H9 (cell line): ENCODE results near the gene ZNF431. TPM values are rescaled to one million over a fixed set of nuclear protein-coding genes. Genes with fewer than 3 reads are reported as not detected.

ENCODE experiments used
- DNase-seq: peaks from one replicate; pipeline ENCODE4 v3.0.0-alpha.2; 2017
- H2AFZ ChIP-seq: one replicate; pipeline ENCODE4 v1.6.1; 2013; ENCODE audit warnings: mild to moderate bottlenecking, low read length, control low read depth, moderate library complexity
- H2AK5ac ChIP-seq: 2 replicates; pipeline ENCODE4 v1.6.1; 2013; ENCODE audit warnings: low read length, control low read depth, mixed read lengths; ENCODE audit not compliant: insufficient read length
- H2BK120ac ChIP-seq: one replicate; pipeline ENCODE4 v1.6.1; 2013; ENCODE audit warnings: low read depth, mild to moderate bottlenecking, low read length, control low read depth, inconsistent platforms; ENCODE audit not compliant: poor library complexity, severe bottlenecking
- H2BK12ac ChIP-seq: 2 replicates; pipeline ENCODE4 v1.6.1; 2013; ENCODE audit warnings: low read length, control low read depth, mixed read lengths, low read depth; ENCODE audit not compliant: insufficient read length
- H2BK15ac ChIP-seq: 2 replicates; pipeline ENCODE4 v1.6.1; 2013; ENCODE audit warnings: low read depth, low read length, control low read depth
- H2BK20ac ChIP-seq: one replicate; pipeline ENCODE4 v1.6.1; 2013; ENCODE audit warnings: low read depth, mild to moderate bottlenecking, low read length, control low read depth, inconsistent platforms; ENCODE audit not compliant: poor library complexity, severe bottlenecking
- H2BK5ac ChIP-seq: 2 replicates; pipeline ENCODE4 v1.6.1; 2013; ENCODE audit warnings: low read length, control low read depth, mixed read lengths; ENCODE audit not compliant: insufficient read length
- H3K14ac ChIP-seq: 2 replicates; pipeline ENCODE4 v1.6.1; 2013; ENCODE audit warnings: low read length, control low read depth; ENCODE audit not compliant: insufficient read depth
- H3K18ac ChIP-seq: 2 replicates; pipeline ENCODE4 v1.6.1; 2013; ENCODE audit warnings: low read depth, mild to moderate bottlenecking, mixed read lengths, low read length, control low read depth; ENCODE audit not compliant: insufficient read length
- H3K23ac ChIP-seq: 2 replicates; pipeline ENCODE4 v1.6.1; 2013; ENCODE audit warnings: low read length, control low read depth, mixed read lengths, low read depth; ENCODE audit not compliant: insufficient read length
- H3K23me2 ChIP-seq: 2 replicates; pipeline ENCODE4 v1.6.1; 2013; ENCODE audit warnings: low read depth, mild to moderate bottlenecking, mixed read lengths, low read length, control low read depth; ENCODE audit not compliant: insufficient read length, poor library complexity, severe bottlenecking
- H3K27ac ChIP-seq: 2 replicates; pipeline ENCODE4 v1.5.1; 2013; ENCODE audit warnings: low read length, control low read depth, mixed read lengths, low read depth; ENCODE audit not compliant: insufficient read length
- H3K27me3 ChIP-seq: 2 replicates; pipeline ENCODE4 v1.6.1; 2013; ENCODE audit warnings: low read length, control low read depth, inconsistent platforms; ENCODE audit not compliant: insufficient read depth
- H3K4ac ChIP-seq: 2 replicates; pipeline ENCODE4 v1.6.1; 2013; ENCODE audit warnings: low read depth, mild to moderate bottlenecking, control low read depth, inconsistent platforms, low read length, moderate library complexity
- H3K4me1 ChIP-seq: 2 replicates; pipeline ENCODE4 v1.6.1; 2013; ENCODE audit warnings: low read length, control low read depth, inconsistent platforms; ENCODE audit not compliant: insufficient read depth
- H3K4me2 ChIP-seq: 2 replicates; pipeline ENCODE4 v1.6.1; 2013; ENCODE audit warnings: low read length, control low read depth, mixed read lengths; ENCODE audit not compliant: insufficient read length, insufficient read depth
- H3K56ac ChIP-seq: 2 replicates; pipeline ENCODE4 v1.6.1; 2013; ENCODE audit warnings: low read depth, mild to moderate bottlenecking, mixed read lengths, low read length, control low read depth; ENCODE audit not compliant: insufficient read length
- H3K79me1 ChIP-seq: 2 replicates; pipeline ENCODE4 v1.6.1; 2013; ENCODE audit warnings: low read depth, mild to moderate bottlenecking, moderate library complexity, low read length, control low read depth, inconsistent platforms; ENCODE audit not compliant: insufficient read depth, poor library complexity, severe bottlenecking
- H3K79me2 ChIP-seq: 2 replicates; pipeline ENCODE4 v1.6.1; 2013; ENCODE audit warnings: low read length, control low read depth, inconsistent platforms; ENCODE audit not compliant: insufficient read depth
- H3K9ac ChIP-seq: 2 replicates; pipeline ENCODE4 v1.6.1; 2013; ENCODE audit warnings: low read length, control low read depth, mixed read lengths; ENCODE audit not compliant: insufficient read length; ENCODE audit errors: extremely low read depth
- H3K9me3 ChIP-seq: one replicate; pipeline ENCODE4 v1.6.1; 2013; ENCODE audit warnings: low read depth, low read length, inconsistent platforms; ENCODE audit not compliant: control insufficient read depth
- H3T11ph ChIP-seq: one replicate; pipeline ENCODE4 v1.6.1; 2013; ENCODE audit warnings: mild to moderate bottlenecking, low read length, control low read depth, inconsistent platforms
- H4K20me1 ChIP-seq: one replicate; pipeline ENCODE4 v1.6.1; 2013; ENCODE audit not compliant: control insufficient read depth, insufficient read length, insufficient read depth
- H4K5ac ChIP-seq: 2 replicates; pipeline ENCODE4 v1.6.1; 2013; ENCODE audit warnings: low read depth, mild to moderate bottlenecking, mixed read lengths, low read length, control low read depth; ENCODE audit not compliant: insufficient read length
- H4K8ac ChIP-seq: replicated peaks from 2 replicates; pipeline ENCODE4 v1.6.1; 2013; ENCODE audit warnings: low read length, control low read depth, mixed read lengths, low read depth; ENCODE audit not compliant: insufficient read length
- H4K91ac ChIP-seq: 2 replicates; pipeline ENCODE4 v1.6.1; 2013; ENCODE audit warnings: low read depth, mild to moderate bottlenecking, moderate library complexity, mixed read lengths, low read length, control low read depth; ENCODE audit not compliant: insufficient read length
- H3K27ac Mint-ChIP-seq, 3 experiments: 2 replicates in 2 of 3; 3 replicates in 1 of 3; pipeline ENCODE4 v1.8.0; 2020 to 2021; ENCODE audit warnings: mixed read lengths in 3 of 3, mild to moderate bottlenecking in 1 of 3, moderate library complexity in 1 of 3
- H3K27me3 Mint-ChIP-seq: 2 replicates; pipeline ENCODE4 v1.8.0; 2021; ENCODE audit warnings: low read depth, mild to moderate bottlenecking, moderate library complexity, mixed read lengths
- H3K36me3 Mint-ChIP-seq, 3 experiments: 2 replicates in 2 of 3; 3 replicates in 1 of 3; pipeline ENCODE4 v1.8.0; 2020 to 2021; ENCODE audit warnings: low read depth in 3 of 3, mixed read lengths in 3 of 3; ENCODE audit not compliant: insufficient read depth in 1 of 3
- H3K4me1 Mint-ChIP-seq, 2 experiments: 2 replicates each; pipeline ENCODE4 v1.8.0; 2020; ENCODE audit warnings: mixed read lengths in 2 of 2
- H3K4me3 Mint-ChIP-seq, 2 experiments: 2 replicates in 1 of 2; 3 replicates in 1 of 2; pipeline ENCODE4 v1.8.0; 2020 to 2021; ENCODE audit warnings: mild to moderate bottlenecking in 2 of 2, mixed read lengths in 2 of 2, moderate library complexity in 1 of 2
- H3K9me3 Mint-ChIP-seq, 2 experiments: 2 replicates in 1 of 2; 3 replicates in 1 of 2; pipeline ENCODE4 v1.8.0; 2020; ENCODE audit warnings: mild to moderate bottlenecking in 2 of 2, mixed read lengths in 2 of 2, moderate library complexity in 1 of 2
- total RNA-seq: library from RNA; stranded (reverse); gene quantifications from 2 replicates; pipeline ENCODE4 v1.2.1, GENCODE V29; 2021
- TF ChIP-seq, protein P1 (sequence below): fragments of 200-600 bp; sonication (generic); conservative IDR thresholded peaks from 3 replicates; pipeline ENCODE4 v1.8.0; 2021; ENCODE audit warnings: antibody characterized with exemption, mild to moderate bottlenecking

The ZNF431 gene
- total RNA-seq, 1 experiment from 2014 or later = 47.4 TPM

DNA sequence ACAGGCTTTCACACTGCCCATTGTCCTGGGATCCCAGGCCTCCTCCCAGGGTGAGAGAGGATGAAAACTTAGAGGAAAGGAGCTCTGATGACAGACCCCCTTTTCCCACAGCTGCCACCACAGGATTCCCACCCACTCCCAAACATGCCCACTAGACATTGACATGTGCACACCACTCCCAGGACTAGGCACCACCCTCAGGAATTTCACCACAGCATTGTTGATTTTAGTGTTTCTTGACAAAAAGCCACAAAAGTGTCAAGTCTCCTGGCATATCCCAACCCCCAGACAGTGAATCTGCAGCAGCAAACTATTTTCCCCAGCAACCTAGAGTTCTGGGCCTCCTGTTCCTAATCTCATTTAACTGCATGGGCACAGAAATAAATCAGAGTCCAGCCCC, 49.7 kb upstream of the ZNF431 start:
- H3K14ac ChIP-seq = no peak overlapping the region
- Mint-ChIP-seq H3K4me1 (peaks cover 25 to 26% of the 10 kb centered on the region in 2 experiments), H3K9me3 (no peaks in the 10 kb centered on the region; a peak in 1 of 5 replicates), H3K4me3 (no peak overlapping the region), H3K27me3 (no peaks in the 10 kb centered on the region), H3K36me3 (peaks cover 38 to 69% (median 64%) of the 10 kb centered on the region in 3 experiments), H3K27ac (peak overlapping the region; percentile 21 to 92 (median 86); a peak in 5 of 7 replicates)
- no peak overlapping the region for H4K91ac ChIP-seq
- no peak overlapping the region for H3K4me2 ChIP-seq
- H3K4ac ChIP-seq = no peak overlapping the region
- no peak overlapping the region for H3K56ac ChIP-seq
- H3K9me3 ChIP-seq = no peaks in the 10 kb centered on the region
- no peak overlapping the region for H2BK12ac ChIP-seq
- H2BK20ac ChIP-seq = no peak overlapping the region
- no peak overlapping the region for H2BK5ac ChIP-seq
- no peak overlapping the region for H4K5ac ChIP-seq
- H3K23me2 ChIP-seq = no peaks in the 10 kb centered on the region
- H3K4me1 ChIP-seq = no peaks in the 10 kb centered on the region
- H2BK120ac ChIP-seq = peak overlapping the region; percentile 23
- no peak overlapping the region for H3K9ac ChIP-seq
- H3T11ph ChIP-seq = no peak overlapping the region
- no peak overlapping the region for H4K8ac ChIP-seq
- H3K79me2 ChIP-seq = peaks cover 7% of the 10 kb centered on the region; the same call in 1 of the 2 replicates
- no peak overlapping the region for H2BK15ac ChIP-seq
- H3K18ac ChIP-seq = no peak overlapping the region
- H3K23ac ChIP-seq = no peak overlapping the region
- no peak overlapping the region for H2AK5ac ChIP-seq
- TF ChIP-seq, protein P1, sequence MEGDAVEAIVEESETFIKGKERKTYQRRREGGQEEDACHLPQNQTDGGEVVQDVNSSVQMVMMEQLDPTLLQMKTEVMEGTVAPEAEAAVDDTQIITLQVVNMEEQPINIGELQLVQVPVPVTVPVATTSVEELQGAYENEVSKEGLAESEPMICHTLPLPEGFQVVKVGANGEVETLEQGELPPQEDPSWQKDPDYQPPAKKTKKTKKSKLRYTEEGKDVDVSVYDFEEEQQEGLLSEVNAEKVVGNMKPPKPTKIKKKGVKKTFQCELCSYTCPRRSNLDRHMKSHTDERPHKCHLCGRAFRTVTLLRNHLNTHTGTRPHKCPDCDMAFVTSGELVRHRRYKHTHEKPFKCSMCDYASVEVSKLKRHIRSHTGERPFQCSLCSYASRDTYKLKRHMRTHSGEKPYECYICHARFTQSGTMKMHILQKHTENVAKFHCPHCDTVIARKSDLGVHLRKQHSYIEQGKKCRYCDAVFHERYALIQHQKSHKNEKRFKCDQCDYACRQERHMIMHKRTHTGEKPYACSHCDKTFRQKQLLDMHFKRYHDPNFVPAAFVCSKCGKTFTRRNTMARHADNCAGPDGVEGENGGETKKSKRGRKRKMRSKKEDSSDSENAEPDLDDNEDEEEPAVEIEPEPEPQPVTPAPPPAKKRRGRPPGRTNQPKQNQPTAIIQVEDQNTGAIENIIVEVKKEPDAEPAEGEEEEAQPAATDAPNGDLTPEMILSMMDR = no peak
- H3K79me1 ChIP-seq = peaks cover 3% of the 10 kb centered on the region
- no peak for DNase-seq
- H4K20me1 ChIP-seq = no peaks in the 10 kb centered on the region
- no peak overlapping the region for H2AFZ ChIP-seq
- no peaks in the 10 kb centered on the region for H3K27me3 ChIP-seq
- no peak overlapping the region for H3K27ac ChIP-seq
